PC-3 (cell line): Measurements from ENCODE around the gene ETFA. TPM values are rescaled to one million over a fixed set of nuclear protein-coding genes. Genes with fewer than 3 reads are reported as not detected.

Source experiments
- ATAC-seq: fragments of 200-7000 bp; cut with Tn5 transposase; 2 replicates; pipeline ENCODE4 v1.9.1; 2020; ENCODE audit warnings: mild to moderate bottlenecking, moderate library complexity
- BruUV-seq: library from RNA; stranded (reverse); fragments of 400-500 nt; replicated peaks from 2 replicates; lab custom pipeline; 2021; lab: Mats Ljungman, UMichigan
- CTCF ChIA-PET: fragments of 300-600 bp; sonication (Branson Sonifier 250); formaldehyde crosslinking; loops from one replicate; lab custom pipeline; 2022; ENCODE audit warnings: antibody characterized with exemption; lab: Charles Lee
- POLR2A ChIA-PET: fragments of 300-600 bp; sonication (Branson Sonifier 250); formaldehyde crosslinking; loops from one replicate; lab custom pipeline; 2022; ENCODE audit warnings: antibody characterized with exemption; ENCODE audit not compliant: unreplicated experiment; lab: Charles Lee
- DNase-seq: peaks from one replicate; pipeline ENCODE4 v3.0.0-alpha.2; 2015
- H2AFZ ChIP-seq: fragments of 300-600 bp; sonication (generic); 2 replicates; pipeline ENCODE4 v1.6.0; 2016; ENCODE audit warnings: antibody characterized with exemption, low read length
- H3F3A ChIP-seq: fragments of 300-600 bp; sonication (generic); one replicate; pipeline ENCODE4 v1.6.0; 2017; ENCODE audit warnings: antibody characterized with exemption, low read length, control low read depth, mild to moderate bottlenecking; ENCODE audit not compliant: unreplicated experiment
- H3K27ac ChIP-seq: fragments of 300-600 bp; sonication (generic); 2 replicates; pipeline ENCODE4 v1.5.1; 2016; ENCODE audit warnings: mild to moderate bottlenecking, low read length
- H3K27me3 ChIP-seq: fragments of 300-600 bp; sonication (generic); 2 replicates; pipeline ENCODE4 v1.6.1; 2016; ENCODE audit warnings: low read length, mixed read lengths
- H3K36me3 ChIP-seq: fragments of 300-600 bp; sonication (generic); 2 replicates; pipeline ENCODE4 v1.6.1; 2016; ENCODE audit warnings: low read depth, mixed run types, low read length, mixed read lengths
- H3K4me1 ChIP-seq: fragments of 300-600 bp; sonication (generic); 2 replicates; pipeline ENCODE4 v1.5.1; 2016; ENCODE audit warnings: low read length; ENCODE audit not compliant: insufficient read depth
- H3K4me2 ChIP-seq: fragments of 300-600 bp; sonication (generic); 2 replicates; pipeline ENCODE4 v1.6.0; 2016; ENCODE audit warnings: low read length
- H3K4me3 ChIP-seq: fragments of 300-600 bp; sonication (generic); 2 replicates; pipeline ENCODE4 v1.5.1; 2016; ENCODE audit warnings: mild to moderate bottlenecking, low read length, mixed read lengths
- H3K79me2 ChIP-seq: fragments of 300-600 bp; sonication (generic); 2 replicates; pipeline ENCODE4 v1.6.1; 2017; ENCODE audit warnings: low read length, mixed read lengths
- H3K9ac ChIP-seq: fragments of 300-600 bp; sonication (generic); 2 replicates; pipeline ENCODE4 v1.6.0; 2016; ENCODE audit warnings: mild to moderate bottlenecking, low read length
- H3K9me2 ChIP-seq: fragments of 300-600 bp; sonication (generic); replicated peaks from 2 replicates; pipeline ENCODE4 v1.6.1; 2016; ENCODE audit warnings: mixed run types, low read length, mixed read lengths
- H3K9me3 ChIP-seq: fragments of 300-600 bp; sonication (generic); 2 replicates; pipeline ENCODE4 v1.6.1; 2016; ENCODE audit warnings: low read length, mixed read lengths
- H4K20me1 ChIP-seq: fragments of 300-600 bp; sonication (generic); 2 replicates; pipeline ENCODE4 v1.6.1; 2016; ENCODE audit warnings: low read length, mixed read lengths
- EZH2 ChIP-seq: fragments of 300-600 bp; sonication (generic); IDR thresholded peaks from one replicate; pipeline ENCODE4 v1.6.1; 2017; ENCODE audit warnings: antibody characterized with exemption, mild to moderate bottlenecking, low read length; ENCODE audit not compliant: unreplicated experiment
- EZH2phosphoT487 ChIP-seq: fragments of 300-600 bp; sonication (generic); IDR thresholded peaks from 2 replicates; pipeline ENCODE4 v1.6.1; 2018; ENCODE audit warnings: mild to moderate bottlenecking, antibody characterized with exemption, low read length, borderline replicate concordance
- intact Hi-C: fragments of 100-400 bp; cut with micrococcal nuclease; formaldehyde crosslinking; loops from 2 replicates; pipeline ENCODE4 v1.9.0; 2023
- total RNA-seq: library from RNA; depleted of rRNA; stranded (reverse); fragments of >200 nt; gene quantifications from 2 replicates; pipeline ENCODE4 v1.2.3, GENCODE V29; 2014
- TF ChIP-seq, protein P1 (sequence below): fragments of 300-600 bp; sonication (generic); conservative IDR thresholded peaks from 2 replicates; pipeline ENCODE4 v1.5.1; 2017; ENCODE audit warnings: antibody characterized with exemption, low read depth, mild to moderate bottlenecking, low read length

The ETFA gene
- total RNA-seq, 1 experiment from 2014 or later, result 160 TPM

DNA sequence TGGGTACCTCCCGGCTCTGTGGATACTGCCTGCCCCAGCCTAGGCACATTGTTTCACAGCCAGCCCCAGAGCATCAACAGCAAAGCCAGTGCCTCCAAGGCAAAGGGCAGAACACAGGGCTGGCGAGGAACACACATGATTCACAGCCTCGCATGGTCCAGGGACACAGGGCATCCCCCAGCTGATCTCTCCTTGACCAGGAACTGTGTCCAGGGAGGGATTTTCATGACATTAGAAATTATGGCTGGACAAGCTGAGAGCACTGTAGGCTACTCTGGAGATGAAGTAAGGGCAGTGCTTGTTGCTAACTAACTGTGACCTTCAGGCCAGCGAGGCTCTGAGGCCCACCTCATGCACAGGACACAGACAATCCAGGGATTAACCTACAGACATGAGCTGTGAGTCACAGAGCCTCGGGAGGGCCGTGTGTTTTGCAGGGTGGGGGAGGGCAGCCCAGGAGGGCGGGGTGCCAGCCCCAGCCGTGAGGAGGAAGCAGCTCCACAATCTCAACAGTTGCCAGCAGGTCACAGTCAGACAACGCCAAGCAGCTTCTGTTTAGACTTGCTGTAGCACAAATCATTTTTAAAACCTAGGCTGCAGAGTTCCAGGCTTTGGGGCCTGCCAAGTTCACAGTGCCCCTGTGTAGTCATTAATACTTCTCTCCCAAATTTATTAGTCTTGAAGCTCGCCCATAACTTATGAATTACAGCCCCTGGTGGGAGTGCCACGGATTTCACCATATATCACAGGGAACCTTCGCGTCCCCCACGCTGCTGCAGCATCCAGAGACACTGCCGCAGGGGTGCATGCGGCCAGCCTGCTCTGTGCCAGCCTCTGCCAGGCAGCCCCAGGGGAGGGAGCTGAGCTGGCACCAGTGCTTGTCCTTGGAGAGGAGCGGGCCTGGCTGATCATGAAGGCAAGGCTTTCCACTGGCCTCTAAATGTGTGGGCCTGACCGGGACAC lies 114.7 kb downstream of the ETFA start:
- Histone ChIP-seq H3K27ac (peak overlapping the region; percentile 71), H3K4me2 (peak overlapping the region; percentile 62), H3K27me3 (no peaks in the 10 kb centered on the region), H3K79me2 (no peaks in the 10 kb centered on the region), H3K9me2 (no peaks in the 10 kb centered on the region), H3K4me1 (peaks cover 26% of the 10 kb centered on the region), H3K9me3 (no peaks in the 10 kb centered on the region), H4K20me1 (no peaks in the 10 kb centered on the region), H3K4me3 (peak overlapping the region; percentile 20; the same call in 1 of the 2 replicates), H2AFZ (peak overlapping the region; percentile 66), H3F3A (no peaks in the 10 kb centered on the region), H3K9ac (0 out of 2 replicates have a peak overlapping the region, but pooled peaks have one; percentile 7), H3K36me3 (no peaks in the 10 kb centered on the region)
- ATAC-seq (peak; percentile 82), DNase-seq (peak; percentile 88)
- intact Hi-C loops, result loop anchor here (5.0 to 10.0 kb wide), 2 partner anchors 88 to 141 kb away; partner anchors contain the start of gene ISL2
- BruUV-seq, result no TSS peak
- POLR2A ChIA-PET, result no interaction called here
- no peak for TF ChIP-seq EZH2phosphoT487
- TF ChIP-seq EZH2, result no peak
- TF ChIP-seq, protein P1, sequence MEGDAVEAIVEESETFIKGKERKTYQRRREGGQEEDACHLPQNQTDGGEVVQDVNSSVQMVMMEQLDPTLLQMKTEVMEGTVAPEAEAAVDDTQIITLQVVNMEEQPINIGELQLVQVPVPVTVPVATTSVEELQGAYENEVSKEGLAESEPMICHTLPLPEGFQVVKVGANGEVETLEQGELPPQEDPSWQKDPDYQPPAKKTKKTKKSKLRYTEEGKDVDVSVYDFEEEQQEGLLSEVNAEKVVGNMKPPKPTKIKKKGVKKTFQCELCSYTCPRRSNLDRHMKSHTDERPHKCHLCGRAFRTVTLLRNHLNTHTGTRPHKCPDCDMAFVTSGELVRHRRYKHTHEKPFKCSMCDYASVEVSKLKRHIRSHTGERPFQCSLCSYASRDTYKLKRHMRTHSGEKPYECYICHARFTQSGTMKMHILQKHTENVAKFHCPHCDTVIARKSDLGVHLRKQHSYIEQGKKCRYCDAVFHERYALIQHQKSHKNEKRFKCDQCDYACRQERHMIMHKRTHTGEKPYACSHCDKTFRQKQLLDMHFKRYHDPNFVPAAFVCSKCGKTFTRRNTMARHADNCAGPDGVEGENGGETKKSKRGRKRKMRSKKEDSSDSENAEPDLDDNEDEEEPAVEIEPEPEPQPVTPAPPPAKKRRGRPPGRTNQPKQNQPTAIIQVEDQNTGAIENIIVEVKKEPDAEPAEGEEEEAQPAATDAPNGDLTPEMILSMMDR, result no peak
- CTCF ChIA-PET, result interaction anchor here (0.5 kb wide), 1 partner anchor 110 kb away, joined by 4 read pairs; no protein-coding TSS in a partner anchor

DNA sequence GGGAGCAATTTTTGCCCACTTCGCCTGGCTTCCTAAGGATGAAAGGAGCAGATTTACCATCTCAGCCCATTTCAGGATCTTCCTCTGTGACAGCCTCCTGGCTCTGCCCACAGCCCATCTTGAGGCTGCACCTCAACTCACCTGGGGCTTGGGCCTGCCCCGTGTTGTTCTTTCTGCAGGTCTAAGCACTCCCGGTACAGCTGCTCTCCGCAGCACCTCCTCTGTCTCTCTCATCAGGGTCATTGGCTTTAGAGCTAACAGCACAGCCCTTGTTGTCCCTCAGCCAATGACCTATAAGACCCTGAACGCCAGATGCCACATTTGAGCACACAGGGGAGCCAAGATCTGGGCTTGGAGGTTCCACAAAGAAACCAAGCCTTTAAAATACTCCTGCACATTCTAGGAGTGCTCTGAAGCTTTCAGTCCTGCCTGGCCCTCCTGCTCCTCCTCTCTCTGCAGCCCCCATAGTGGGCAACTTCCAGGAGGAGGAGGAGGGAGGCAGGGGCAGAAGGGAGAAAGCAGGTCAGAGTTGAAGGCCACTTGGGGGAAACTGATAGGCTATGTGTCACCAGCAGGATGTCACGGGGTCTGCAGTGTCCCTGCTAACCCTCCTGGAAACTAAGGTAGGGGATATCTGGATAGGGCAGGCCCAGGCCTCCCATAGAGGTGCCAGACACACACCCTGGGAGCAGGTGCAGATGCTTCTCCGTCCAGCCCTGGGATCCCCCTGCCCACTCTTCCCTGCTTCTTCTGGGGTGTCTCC lies 115.6 kb downstream of the ETFA start:
- peak overlapping the region; percentile 71 for H3K27ac ChIP-seq
- H3K9me3 ChIP-seq, result no peaks in the 10 kb centered on the region
- no peak for DNase-seq
- H3K27me3 ChIP-seq, result no peaks in the 10 kb centered on the region
- no peak overlapping the region for H3K4me3 ChIP-seq
- H3F3A ChIP-seq, result no peaks in the 10 kb centered on the region
- no peaks in the 10 kb centered on the region for H4K20me1 ChIP-seq
- no peaks in the 10 kb centered on the region for H3K79me2 ChIP-seq
- CTCF ChIA-PET, result no interaction called here
- H3K9ac ChIP-seq, result no peak overlapping the region
- H2AFZ ChIP-seq, result no peak overlapping the region
- H3K9me2 ChIP-seq, result no peaks in the 10 kb centered on the region
- no TSS peak for BruUV-seq
- no peak for ATAC-seq
- H3K4me1 ChIP-seq, result peaks cover 29% of the 10 kb centered on the region
- no peaks in the 10 kb centered on the region for H3K36me3 ChIP-seq
- POLR2A ChIA-PET, result no interaction called here
- intact Hi-C loops, result loop anchor here (5.0 to 10.0 kb wide), 2 partner anchors 89 to 142 kb away; partner anchors contain the start of gene ISL2
- TF ChIP-seq, protein P1, result no peak
- TF ChIP-seq EZH2phosphoT487 (no peak), EZH2 (no peak)
- H3K4me2 ChIP-seq, result no peak overlapping the region
